IMR-90 (cell line): ENCODE measurements around the gene SEC61A1.

Experiments
- BHLHE40 ChIP-seq: fragments of 150-350 bp; IDR thresholded peaks from 2 replicates; pipeline ENCODE4 v1.6.1; 2016; ENCODE audit warnings: mild to moderate bottlenecking, low read depth, low read length
- CEBPB ChIP-seq: IDR thresholded peaks from 2 replicates; pipeline ENCODE4 v1.6.1; 2012; ENCODE audit warnings: low read depth, low read length, improper control_type of control experiment
- CHD1 ChIP-seq: IDR thresholded peaks from 2 replicates; pipeline ENCODE4 v1.6.1; 2012; ENCODE audit warnings: low read depth, low read length, improper control_type of control experiment
- MAFK ChIP-seq: IDR thresholded peaks from 2 replicates; pipeline ENCODE4 v1.6.1; 2012; ENCODE audit warnings: low read depth, low read length, improper control_type of control experiment
- MAZ ChIP-seq: IDR thresholded peaks from 2 replicates; pipeline ENCODE4 v1.6.1; 2012; ENCODE audit warnings: low read depth, mild to moderate bottlenecking, low read length, improper control_type of control experiment, moderate library complexity, borderline replicate concordance
- POLR2A ChIP-seq: IDR thresholded peaks from 2 replicates; pipeline ENCODE4 v1.6.1; 2012; ENCODE audit warnings: mild to moderate bottlenecking, low read depth, low read length
- RAD21 ChIP-seq: IDR thresholded peaks from 2 replicates; pipeline ENCODE4 v1.6.1; 2012; ENCODE audit warnings: low read length, improper control_type of control experiment
- RFX5 ChIP-seq: IDR thresholded peaks from 2 replicates; pipeline ENCODE4 v1.8.0; 2012; ENCODE audit warnings: low read depth, mild to moderate bottlenecking, low read length, moderate library complexity
- SMC3 ChIP-seq: fragments of 150-350 bp; IDR thresholded peaks from 2 replicates; pipeline ENCODE4 v1.6.1; 2016; ENCODE audit warnings: low read depth, mild to moderate bottlenecking, antibody characterized with exemption, low read length, moderate library complexity
- USF2 ChIP-seq: fragments of 150-350 bp; IDR thresholded peaks from 2 replicates; pipeline ENCODE4 v1.6.1; 2017; ENCODE audit warnings: mild to moderate bottlenecking, antibody characterized with exemption, low read length, low read depth
- TF ChIP-seq, protein P1 (sequence below): conservative IDR thresholded peaks from 2 replicates; pipeline ENCODE4 v1.5.1; 2012; ENCODE audit warnings: mild to moderate bottlenecking, low read depth, low read length, improper control_type of control experiment
- TF ChIP-seq, protein P2 (sequence below): fragments of 150-350 bp; IDR thresholded peaks from 2 replicates; pipeline ENCODE4 v1.6.1; 2016; ENCODE audit warnings: low read depth, mild to moderate bottlenecking, low read length, moderate library complexity, borderline replicate concordance

- TF ChIP-seq, protein P1, sequence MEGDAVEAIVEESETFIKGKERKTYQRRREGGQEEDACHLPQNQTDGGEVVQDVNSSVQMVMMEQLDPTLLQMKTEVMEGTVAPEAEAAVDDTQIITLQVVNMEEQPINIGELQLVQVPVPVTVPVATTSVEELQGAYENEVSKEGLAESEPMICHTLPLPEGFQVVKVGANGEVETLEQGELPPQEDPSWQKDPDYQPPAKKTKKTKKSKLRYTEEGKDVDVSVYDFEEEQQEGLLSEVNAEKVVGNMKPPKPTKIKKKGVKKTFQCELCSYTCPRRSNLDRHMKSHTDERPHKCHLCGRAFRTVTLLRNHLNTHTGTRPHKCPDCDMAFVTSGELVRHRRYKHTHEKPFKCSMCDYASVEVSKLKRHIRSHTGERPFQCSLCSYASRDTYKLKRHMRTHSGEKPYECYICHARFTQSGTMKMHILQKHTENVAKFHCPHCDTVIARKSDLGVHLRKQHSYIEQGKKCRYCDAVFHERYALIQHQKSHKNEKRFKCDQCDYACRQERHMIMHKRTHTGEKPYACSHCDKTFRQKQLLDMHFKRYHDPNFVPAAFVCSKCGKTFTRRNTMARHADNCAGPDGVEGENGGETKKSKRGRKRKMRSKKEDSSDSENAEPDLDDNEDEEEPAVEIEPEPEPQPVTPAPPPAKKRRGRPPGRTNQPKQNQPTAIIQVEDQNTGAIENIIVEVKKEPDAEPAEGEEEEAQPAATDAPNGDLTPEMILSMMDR, result no peak
- TF ChIP-seq RFX5, result no peak
- TF ChIP-seq POLR2A, result no peak
- TF ChIP-seq BHLHE40, result no peak
- TF ChIP-seq MAFK, result no peak
- TF ChIP-seq USF2, result no peak
- TF ChIP-seq MAZ, result no peak
- no peak for TF ChIP-seq RAD21
- no peak for TF ChIP-seq CEBPB
- no peak for TF ChIP-seq SMC3
- TF ChIP-seq, protein P2, sequence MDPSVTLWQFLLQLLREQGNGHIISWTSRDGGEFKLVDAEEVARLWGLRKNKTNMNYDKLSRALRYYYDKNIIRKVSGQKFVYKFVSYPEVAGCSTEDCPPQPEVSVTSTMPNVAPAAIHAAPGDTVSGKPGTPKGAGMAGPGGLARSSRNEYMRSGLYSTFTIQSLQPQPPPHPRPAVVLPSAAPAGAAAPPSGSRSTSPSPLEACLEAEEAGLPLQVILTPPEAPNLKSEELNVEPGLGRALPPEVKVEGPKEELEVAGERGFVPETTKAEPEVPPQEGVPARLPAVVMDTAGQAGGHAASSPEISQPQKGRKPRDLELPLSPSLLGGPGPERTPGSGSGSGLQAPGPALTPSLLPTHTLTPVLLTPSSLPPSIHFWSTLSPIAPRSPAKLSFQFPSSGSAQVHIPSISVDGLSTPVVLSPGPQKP, result no peak
- TF ChIP-seq CHD1, result no peak
Measured at GRCh38 chr3:128071771-128072453, 19.7 kb downstream of the SEC61A1 start.
